UCSD-AML1 (cell line): ENCODE data around the gene SETD1A.

Source experiments
- DNase-seq: peaks from one replicate; lab custom pipeline; 2025; ENCODE audit not compliant: unreplicated experiment; lab: John Stamatoyannopoulos, UW

SETD1A gene

DNA sequence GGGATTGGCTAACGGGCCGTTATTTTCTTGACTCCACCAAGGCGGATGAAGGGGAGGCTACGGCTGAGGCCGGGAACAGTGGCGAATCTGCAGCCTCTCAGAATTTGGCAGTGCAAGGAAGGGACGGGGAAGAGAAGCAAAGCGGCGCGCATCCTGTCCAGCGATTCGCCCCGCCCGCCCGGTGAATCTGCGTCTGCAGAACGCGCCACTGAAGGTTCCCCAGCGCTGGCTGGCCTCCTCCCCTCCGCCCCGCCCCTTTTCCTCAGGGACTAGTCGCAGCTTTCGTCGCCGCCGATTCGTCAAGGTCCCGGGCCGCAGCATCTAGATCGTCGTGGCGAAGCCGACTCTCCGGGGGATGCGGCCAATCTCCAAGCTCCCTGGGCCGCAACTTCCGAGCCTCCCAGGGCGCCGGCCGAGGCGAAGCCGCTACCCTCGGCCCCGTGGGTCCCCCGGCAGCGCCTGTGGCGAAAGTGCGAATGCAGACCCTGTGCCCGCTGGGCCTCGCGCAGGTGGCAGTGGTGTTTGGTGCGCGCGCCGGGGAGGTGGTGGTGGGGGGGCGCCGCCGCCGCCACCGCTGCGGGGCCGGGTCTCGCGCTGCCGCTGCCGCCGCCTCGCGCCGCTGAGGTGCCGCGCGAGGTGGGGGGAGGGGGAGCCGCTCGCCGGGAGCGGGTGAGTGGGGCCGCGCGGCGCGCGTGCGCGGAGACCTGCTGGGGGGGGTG lies at the start of gene SETD1A:
Gene SETD1A (plus strand): TSS at position 299 of the 719 bp plus-strand sequence. CDS start 978 bp downstream, outside the sequence.
- peak; percentile 96 for DNase-seq

GRCh38 chr16:30910427-30911029 lies 47.0 kb upstream of the SETD1A start:
- DNase-seq: no peak

- no peak for DNase-seq
These were observed 44.7 kb upstream of the SETD1A start for GRCh38 chr16:30912794-30913412.

GRCh38 chr16:30914830-30915229 lies 42.7 kb upstream of the SETD1A start:
- DNase-seq: no peak

GRCh38 chr16:30918614-30919013 lies 38.9 kb upstream of the SETD1A start:
- no peak for DNase-seq

- no peak for DNase-seq
These were observed 36.7 kb upstream of the SETD1A start for GRCh38 chr16:30920891-30921290.

- DNase-seq: no peak
These were observed 36.2 kb upstream of the SETD1A start for GRCh38 chr16:30921459-30921747.

GRCh38 chr16:30921748-30922419 lies 35.7 kb upstream of the SETD1A start:
- DNase-seq: peak; percentile 92

DNA sequence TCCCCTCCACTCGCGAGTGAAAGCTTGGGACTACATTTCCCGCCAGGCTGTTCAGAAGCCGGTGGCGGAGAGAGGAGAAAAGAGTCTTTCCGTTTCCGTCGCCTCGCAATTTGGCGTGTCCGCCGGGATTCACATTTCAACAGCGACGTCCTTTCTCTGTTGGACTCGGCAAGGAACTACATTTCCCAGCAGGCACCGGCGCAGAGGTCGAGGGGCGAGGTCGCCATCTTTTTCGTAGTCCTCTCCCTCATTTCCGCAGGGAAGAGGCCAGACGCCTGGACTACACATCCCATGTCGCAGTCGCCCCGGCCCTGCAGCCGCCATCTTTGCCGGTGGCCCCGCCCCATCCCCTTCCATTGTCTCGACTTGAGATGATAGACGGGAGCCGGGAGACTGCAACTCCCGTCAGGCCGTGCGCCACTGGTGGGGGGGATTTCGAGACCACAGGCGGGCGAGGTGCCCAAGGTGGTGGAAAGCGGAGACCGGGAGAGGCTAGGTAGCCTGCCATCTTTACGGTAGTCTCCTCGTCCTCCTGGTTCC lies 35.1 kb upstream of the SETD1A start:
- peak; percentile 99 for DNase-seq

DNA sequence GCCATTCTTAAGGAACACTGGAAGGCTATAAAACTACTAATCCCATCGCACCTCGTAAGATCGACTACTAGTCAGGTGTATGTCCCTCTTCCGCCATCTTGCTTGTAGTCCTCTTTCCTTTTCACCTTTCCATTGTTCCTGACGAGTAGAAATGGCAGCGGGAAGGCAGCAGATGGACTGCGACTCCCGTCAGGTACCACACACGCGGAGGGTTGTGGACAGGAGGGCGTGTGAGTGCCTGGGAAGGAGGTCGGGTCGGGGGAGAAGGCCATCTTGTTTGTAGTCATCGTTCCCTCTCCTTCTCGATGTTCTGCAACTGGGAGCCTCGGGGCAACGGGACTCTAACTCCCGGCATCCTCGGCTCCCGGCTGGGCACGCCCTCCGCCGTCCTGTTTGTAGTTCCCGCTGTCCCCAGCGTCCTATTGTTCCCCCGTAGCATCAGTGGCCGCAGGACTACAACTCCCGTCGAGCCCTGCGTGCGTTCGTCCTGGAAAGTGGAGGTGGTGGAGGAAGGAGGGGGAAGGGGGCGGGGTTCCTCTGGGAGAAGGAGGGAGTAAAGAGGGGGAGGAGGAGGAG lies 34.5 kb upstream of the SETD1A start:
- DNase-seq: peak; percentile 99

GRCh38 chr16:30923554-30924075 lies 33.9 kb upstream of the SETD1A start, which contains the start of gene FBXL19:
Gene FBXL19, plus strand, starts transcription at chr16:30923572. Its CDS starts 2,183 bp downstream, at chr16:30925755.
- no peak for DNase-seq

DNA sequence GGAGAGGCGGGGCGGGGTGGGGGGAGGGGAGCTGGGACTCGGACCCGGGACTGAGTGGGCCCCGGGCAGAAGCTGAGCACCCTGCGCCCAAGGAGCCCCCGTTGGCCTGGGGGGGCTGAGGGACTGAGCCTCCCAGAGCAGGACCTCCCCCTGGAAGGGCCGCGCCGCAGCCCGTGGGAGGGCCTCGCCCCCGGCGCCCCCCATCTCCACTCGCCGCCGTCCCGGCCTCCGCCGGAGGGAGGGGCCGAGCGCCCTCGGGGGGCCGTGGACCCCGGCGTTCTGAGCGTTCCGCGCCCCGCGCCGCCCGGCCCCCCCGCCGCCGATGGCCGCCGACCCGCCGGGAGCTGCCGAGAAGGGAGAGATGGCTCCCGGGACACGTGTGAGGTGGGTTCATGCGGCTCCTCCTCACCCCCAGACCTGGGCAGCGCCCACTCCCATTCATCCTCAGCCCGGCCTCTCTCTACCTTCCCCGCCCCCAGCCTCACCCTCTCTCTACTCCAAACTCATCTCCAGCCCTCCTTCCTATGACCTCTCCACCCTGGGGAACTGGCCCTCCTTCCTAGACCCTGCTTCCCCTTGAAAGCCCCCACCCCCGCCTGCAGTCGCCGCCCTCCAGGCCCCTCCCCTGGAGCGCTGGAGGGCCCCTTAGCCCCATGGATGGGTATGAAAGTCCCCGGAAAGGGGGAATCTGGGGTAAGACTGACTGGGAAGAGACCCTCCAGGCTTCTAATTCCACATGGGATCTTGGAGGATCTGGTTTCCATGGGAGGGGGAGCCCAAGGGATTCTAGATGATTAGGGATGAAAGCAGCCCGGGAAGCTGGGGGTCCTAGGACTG lies 33.3 kb upstream of the SETD1A start:
- no peak for DNase-seq

DNA sequence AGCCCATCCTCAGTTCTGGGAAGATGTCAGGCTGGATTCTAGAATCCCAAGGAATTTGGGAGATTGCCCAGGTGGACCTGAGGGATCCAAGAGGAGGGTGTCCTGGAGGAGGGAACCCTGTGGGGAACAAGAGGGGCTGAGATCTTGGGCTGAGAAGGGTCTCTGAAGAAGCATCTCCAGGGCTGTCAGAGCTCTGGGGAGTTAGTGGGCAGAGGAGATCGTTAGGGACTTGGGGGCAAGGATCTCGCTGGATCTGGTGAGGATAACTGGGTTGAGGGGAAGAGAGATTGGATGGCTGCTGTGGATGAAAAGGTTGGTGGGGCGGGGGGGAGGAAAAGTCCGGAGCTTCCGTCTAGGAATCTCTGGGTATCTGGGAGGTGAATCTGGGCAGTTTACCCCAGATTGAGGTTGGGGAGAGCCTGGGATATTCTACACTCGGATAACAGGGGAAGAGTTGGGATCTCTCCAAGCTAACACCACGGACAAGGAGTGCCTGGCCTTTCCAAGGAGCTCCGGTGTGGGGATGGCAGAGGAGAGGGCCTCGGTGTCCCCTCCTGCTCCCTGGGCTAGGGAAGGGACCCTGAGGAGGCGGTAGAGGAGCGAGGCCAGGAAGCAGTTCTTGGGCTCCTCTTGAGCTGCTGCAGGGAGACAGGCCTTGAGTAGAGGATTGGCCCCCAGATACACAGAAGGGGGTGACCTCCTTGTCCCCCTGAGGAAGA lies 32.5 kb upstream of the SETD1A start:
- no peak for DNase-seq

- no peak for DNase-seq
These were observed 31.9 kb upstream of the SETD1A start for GRCh38 chr16:30925632-30925987.

GRCh38 chr16:30925995-30926811 lies 31.4 kb upstream of the SETD1A start:
- DNase-seq: no peak

DNA sequence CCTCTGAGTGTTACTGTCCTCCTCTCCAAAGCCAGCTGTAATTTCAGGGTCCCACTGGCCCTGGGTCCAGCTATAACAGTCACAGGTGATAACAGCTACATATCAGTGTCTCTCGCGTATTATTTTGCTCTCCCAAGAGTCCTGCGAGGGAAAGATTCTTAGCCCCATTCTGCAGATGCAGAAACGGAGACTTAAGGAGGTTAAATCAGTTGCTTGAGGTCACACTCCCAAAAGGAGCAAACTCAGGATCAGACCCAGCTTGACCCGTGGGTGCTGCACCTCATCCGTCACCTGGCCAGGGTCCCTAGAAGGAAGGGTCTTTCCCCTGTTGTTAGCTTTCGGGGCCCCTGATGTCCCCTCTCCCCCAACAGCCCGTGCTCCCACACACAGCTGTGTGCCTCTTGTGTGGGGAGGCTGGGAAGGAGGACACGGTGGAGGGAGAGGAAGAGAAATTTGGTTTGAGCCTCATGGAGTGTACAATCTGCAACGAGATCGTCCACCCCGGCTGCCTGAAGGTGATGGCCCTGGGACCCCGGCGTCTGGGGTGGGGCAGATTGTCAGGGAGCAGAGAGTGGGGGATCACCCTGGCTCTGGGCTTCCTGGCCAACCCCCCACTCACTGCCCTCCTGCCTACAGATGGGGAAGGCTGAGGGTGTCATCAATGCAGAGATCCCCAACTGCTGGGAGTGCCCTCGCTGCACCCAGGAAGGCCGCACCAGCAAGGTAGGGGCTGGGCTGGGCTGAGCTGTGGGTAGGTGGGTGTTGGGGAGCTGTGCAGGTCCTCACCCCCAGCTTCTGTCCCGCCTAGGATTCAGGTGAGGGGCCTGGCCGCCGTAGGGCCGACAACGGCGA lies 30.4 kb upstream of the SETD1A start:
- no peak for DNase-seq

GRCh38 chr16:30927789-30928378 lies 29.7 kb upstream of the SETD1A start:
- DNase-seq: no peak
